GM12874 (cell line): ENCODE data around the gene ZNF629.

Source experiments
- TF ChIP-seq, protein P1 (sequence below): IDR thresholded peaks from 2 replicates; pipeline ENCODE4 v1.5.1; 2011; ENCODE audit warnings: low read depth, mild to moderate bottlenecking, control low read depth, low read length, moderate library complexity; ENCODE audit not compliant: insufficient read depth

The ZNF629 gene

DNA sequence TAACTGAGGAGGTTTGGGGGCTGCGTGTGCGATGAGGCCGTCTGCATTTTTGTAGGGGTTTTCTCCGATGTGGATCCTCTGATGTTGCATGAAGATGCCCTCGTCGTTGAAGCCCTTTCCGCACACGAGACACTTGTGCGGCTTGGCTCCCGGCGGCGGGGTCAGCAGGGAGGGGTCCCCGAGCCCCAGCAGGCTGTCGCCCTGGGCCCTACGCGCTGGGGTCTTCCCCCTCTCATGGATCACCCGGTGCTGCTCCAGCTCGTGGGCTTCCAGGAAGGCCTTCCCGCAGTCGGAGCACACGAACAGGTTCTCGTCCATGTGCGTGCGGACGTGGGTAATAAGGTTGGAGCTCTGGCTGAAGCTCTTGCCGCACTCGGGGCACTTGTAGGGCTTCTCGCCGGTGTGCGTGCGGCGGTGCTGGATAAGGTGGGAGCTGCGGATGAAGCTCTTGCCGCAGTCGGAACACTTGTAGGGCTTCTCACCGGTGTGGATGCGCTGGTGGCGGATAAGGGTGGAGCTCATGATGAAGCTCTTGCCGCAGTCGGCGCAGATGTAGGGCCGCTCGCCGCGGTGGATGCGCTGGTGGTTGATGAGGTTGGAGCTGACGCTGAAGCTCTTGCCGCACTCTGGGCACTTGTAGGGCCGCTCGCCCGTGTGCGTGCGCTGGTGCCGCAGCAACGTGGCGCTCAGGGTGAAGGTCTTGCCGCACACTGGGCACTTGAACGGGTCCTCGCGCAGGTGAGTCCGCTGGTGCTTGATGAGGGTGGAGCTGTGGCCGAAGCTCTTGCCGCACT is 4.3 kb downstream of the ZNF629 start:
- TF ChIP-seq, protein P1, sequence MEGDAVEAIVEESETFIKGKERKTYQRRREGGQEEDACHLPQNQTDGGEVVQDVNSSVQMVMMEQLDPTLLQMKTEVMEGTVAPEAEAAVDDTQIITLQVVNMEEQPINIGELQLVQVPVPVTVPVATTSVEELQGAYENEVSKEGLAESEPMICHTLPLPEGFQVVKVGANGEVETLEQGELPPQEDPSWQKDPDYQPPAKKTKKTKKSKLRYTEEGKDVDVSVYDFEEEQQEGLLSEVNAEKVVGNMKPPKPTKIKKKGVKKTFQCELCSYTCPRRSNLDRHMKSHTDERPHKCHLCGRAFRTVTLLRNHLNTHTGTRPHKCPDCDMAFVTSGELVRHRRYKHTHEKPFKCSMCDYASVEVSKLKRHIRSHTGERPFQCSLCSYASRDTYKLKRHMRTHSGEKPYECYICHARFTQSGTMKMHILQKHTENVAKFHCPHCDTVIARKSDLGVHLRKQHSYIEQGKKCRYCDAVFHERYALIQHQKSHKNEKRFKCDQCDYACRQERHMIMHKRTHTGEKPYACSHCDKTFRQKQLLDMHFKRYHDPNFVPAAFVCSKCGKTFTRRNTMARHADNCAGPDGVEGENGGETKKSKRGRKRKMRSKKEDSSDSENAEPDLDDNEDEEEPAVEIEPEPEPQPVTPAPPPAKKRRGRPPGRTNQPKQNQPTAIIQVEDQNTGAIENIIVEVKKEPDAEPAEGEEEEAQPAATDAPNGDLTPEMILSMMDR = no peak

DNA sequence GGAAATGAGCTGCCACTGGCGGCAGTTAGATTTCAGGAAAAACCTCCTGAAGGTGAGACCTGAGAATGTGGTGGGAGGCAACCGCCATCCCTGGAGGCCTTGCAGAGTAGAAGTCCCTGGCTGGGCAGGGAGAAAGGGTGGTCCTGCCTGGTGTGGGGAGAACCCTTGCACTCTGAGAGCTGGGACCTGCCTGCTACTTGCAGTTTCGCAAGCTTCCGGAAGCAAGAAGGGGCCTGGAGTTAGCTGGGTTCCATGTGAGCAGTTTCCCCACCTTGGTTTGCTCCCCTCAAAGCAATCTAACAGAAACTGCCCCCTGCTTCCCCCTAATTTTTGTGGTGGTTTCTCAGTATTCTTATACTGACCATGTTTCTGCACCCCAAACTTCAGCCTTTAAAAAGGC is 6.5 kb downstream of the ZNF629 start:
- TF ChIP-seq, protein P1 = no peak

DNA sequence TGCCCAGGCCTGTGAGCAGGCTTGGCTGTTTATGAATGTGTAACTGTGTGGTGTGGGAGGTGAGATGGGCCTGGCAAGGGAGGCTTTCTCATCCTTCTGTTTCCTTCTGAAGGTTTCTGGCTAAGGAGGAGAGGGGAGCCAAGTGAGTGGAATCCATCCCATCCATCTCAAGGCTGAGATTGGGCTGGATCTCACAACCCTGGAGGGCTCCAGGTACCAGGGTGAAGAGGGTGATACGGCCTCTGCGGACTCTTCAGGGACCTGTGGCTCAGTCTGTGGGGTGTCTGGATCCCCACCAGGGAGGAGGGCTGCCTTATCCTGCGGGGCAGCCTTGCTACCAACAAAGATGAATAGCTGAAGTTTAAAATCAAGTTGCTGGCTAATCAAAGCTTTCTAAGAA is 7.0 kb downstream of the ZNF629 start:
- TF ChIP-seq, protein P1 = no peak

DNA sequence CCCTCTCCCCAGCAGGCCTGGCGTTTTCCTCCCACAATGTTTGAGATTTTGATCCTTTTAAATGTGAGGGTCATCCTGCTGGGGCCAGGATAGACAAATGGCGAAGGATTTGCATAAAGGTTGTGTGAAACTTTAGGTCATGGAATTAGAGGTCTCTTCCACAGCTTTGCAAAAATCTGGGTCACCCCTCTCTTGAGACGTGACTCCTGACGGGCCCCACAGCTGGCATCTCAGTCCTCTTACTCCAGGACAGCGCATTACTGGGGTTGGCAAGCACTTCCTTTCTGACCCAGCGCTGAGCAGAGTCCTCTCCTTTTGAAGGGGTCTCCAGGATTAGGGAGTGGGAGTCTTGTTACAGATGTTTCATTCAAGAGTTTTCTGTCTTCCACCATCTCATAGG is 7.4 kb downstream of the ZNF629 start:
- TF ChIP-seq, protein P1 = no peak

DNA sequence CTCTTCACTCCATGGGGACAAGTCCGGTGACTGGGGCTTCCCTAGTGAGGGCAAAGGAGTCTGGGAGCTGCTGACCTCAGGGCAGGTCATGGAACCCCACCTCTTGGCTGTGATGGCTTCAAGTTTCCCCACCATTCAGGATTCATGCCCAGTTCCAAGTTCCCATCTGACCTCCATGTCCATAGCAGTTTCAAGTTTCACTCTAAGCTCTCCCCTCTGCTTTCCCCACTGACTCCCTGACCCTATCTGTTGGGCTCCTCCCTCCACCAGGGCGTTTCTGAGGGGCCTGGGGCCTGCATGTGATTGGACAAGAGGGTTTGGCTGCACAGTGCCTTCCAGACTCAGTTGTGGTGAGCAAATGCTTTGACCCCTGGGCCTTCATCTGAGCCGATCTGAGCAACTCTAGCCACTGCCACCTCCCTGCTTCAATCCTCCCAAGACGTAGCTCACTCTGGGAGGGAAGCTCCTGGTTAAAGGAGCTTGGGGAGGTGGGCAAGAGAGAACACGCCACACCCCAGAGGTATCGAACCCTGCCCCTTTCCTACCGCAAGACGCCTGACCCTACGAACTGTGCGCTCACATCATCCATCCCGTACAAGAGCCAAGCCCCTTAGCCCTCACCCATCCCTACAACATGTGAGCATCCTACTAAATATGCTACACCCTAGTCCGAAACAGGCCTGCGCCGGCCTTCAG is 8.3 kb downstream of the ZNF629 start:
- TF ChIP-seq, protein P1 = no peak

DNA sequence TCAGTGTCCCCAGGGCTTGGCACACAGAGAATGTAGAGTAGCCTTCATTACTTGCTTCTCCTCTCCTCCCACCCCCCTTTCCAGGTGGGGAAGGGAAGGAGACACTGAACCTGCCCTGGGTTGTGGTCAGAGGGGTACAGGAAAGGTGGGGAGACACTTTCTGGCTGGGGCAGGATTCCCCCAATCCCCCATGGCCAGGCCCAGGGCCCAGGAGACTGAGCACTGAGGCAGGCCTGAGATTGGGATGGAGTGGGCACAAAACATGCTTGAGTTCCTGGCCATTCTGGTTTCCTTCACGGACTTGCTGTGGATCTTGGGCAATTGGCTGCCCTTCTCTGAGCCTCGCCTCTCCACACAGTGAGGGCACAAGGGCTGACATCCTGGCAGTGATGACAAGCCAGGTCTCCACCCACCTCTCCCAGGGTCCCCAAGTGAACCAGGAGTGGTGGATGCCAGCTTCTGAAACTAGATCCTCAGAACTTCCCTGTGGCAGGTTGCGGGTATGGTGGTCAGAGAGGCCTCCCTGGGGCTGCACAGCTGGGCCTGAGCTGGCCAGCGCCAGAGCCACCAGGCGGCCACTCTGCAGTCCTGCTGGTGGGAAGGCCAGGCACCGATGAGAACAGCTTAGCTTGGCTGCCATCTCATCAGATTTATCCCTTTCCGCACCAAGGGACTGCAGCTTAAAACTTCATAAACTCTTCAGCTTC is 9.3 kb downstream of the ZNF629 start:
- TF ChIP-seq, protein P1 = no peak
